DMS 273 treated with DMSO at 0.1 percent for 48 hours (cell line): ENCODE data around the gene DNAJB13.

Source experiments
- DNase-seq: peaks from one replicate; lab custom pipeline; 2025; lab: John Stamatoyannopoulos, UW

Gene DNAJB13

DNA sequence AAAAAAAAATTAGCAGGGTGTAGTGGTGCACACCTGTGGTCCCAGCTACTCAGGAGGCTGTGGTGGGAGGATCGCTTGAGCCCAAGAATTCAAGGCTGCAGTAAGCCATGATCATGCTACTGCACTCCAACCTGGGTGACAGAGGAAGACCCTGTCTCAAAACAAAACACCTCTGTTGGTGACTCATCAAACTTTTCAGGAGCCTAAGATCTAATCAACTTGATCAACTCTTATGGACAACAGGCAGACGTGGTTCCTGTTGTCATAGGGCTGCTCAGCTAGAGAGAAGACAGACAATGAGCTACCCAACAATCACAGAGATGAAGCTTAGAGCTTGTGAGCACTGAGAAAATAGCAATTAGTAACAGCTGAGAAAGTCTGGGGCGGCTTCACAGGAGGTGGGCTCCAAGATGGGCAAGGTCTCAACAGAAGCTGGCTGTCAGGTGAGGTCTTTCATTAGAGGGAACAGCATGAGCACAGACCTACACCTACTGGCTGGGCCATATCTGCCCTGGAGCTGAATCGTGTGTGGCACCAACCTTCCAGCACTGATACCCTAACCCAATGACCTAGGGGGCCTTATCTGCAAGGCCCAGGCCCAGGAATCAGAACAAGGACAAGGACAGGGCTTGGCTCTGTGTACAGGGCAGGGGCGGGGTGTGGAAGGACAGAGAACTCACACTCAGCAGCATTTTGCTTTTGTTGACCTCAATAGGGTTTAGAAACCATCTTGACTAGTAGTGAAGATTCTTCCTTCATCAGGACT lies 65.3 kb downstream of the DNAJB13 start:
- no peak for DNase-seq

DNA sequence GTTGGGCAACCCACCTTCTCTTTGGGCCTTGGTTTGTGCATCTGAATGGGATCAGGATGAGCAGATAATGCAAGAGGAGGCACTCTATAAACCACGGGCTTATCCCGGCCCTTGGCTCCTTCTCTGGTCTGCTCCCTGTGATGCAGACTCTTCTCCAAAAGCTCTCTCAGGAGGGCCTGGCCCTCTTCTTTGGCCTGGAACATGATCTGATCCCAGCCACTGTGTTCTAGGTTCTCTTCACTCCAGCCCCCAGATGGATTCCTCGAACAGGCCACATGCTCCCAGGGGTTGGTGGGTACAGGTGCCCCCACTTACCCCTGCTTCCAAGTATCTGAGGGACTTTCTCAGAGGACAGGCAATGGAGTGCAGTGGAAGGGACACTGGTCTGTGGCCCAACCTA lies 66.8 kb downstream of the DNAJB13 start:
- no peak for DNase-seq

DNA sequence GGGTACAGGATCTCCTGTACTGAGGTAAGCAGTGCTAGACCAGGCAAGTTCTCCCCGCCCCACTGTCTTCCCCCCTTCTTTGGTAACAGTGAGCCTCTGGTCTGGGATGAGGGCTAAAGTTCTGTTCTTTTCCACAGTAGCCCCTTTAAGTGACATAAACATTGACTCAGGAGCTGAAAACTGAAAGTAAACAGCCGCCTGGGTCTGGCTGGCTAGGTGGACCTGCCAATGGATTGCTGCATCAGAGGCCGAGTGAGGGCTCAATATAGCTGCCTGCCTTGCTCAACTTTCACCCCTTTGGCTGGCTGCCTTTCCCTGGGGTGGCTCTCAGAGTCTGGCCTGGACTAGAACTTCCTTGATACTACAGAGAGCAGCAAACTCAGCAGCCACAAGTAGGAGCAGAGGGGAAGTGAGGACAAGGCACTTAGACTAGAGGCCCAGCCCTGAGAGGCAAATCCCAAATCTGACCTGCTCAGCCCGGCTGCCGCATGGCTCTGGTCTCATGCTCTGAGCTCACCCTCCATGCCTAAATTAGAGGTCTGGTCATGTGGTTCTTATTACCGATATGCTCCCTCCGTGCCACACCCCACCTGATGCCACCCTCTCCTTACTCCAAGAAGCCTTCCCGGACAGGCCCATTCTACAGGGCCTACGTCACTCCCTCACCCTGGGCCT lies 67.6 kb downstream of the DNAJB13 start:
- no peak for DNase-seq

DNA sequence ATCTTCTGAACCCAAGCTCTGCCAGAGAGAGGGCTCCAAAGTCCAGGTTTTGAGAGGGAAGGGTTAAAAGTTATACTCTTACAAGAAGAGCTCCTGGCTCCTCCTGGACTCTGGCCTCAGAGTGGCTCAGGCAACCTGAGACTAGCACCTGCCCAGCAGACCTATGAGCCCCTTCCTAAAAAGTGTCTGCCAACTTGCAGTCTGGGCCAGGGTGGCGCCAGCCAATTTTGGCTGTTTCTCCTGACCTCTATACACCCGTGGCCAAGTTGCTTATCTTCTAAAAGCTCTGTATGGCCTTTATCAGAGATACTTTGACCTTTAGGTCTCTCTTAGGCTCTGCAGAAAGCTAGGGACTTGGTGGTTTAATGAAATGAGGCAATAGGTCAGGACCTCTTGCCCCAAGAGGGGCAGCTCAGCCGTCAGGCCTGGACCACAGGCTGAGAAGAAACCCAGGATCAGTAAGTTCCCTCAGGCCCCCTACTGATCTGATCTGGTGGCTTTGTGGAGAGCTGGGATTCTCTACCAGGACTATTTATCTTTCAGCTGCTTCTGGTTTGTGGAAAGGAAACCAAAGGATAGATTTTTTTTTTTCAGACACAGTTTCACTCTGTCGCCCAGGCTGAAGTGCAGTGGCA lies 68.4 kb downstream of the DNAJB13 start:
- DNase-seq = no peak

DNA sequence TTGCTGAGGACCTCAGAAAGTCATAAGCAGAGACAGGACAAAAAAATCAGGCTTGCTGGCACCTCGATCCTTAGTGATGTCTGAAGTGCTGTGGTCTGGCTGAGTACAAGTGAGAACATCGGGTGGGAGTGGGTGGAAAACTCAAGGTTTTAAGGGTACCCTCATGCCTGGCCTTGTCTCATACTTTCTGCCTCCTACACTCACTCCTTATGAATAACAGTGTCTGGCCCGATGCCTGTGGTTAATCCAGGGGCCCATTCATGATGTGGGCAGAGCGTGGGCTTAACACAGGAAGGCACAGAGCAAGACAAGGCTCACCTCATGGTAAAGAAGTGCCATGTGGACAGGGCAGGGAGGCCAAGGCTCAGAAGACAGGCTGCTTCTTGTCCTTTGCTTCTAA lies 69.0 kb downstream of the DNAJB13 start:
- DNase-seq = no peak
